ENCODE results near the gene ZNF740. TPM values are rescaled to one million over a fixed set of nuclear protein-coding genes. Genes with fewer than 3 reads are reported as not detected.
"Not testable (repeated sequence)": the region's sequence is repeated elsewhere in the genome, so short reads cannot be mapped to it uniquely, and the experiment has no call there.

The ZNF740 gene
- total RNA-seq, 2 experiments from 2014 or later = 24.4 to 24.7 TPM

DNA sequence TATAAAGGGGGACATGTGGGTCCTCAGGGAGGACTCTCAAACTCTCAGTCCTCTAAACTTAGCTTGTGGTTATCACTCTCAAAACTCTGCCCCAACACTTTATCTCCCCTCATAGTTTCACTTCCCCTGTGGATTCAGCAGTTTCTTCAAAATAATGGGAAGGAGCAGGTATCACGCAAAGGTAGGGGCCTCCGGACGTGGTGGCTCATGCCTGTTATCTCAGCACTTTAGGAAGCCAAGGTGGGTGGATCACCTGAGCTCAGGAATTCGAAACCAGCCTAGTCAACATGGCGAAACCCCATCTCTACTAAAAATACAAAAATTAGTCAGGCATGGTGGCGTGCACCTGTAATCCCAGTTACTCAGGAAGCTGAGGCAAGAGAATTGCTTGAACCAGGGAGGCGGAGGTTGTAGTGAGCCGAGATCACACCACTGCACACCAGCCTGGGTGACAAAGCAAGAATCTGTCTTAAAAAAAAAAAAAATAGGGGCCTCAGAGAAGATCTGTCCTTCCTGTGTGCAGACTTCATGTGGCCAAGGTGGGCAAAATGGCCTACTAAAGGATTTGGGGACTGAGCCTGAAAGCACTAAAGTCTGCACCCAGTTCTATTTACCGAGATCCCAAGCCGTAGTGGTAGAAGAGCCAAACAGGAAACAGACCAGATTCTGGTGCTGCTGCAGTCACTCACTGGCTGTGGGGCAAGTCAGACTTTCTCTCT is 20.1 kb downstream of the ZNF740 start:
- ATAC-seq (ENCODE audit: poor library complexity) (peak; percentile 53), DNase-seq (peak in 4 of 14 experiments; percentile 40 to 53 (median 47))
- intact Hi-C loops (cut with DNase I, micrococcal nuclease) = no loop called here
- peak overlapping the region; percentile 86 for H3K4me3 Mint-ChIP-seq
- POLR2A ChIA-PET = interaction anchor here (1.0 to 5.0 kb wide), 7 partner anchors 8 to 121 kb away, joined by 3 to 53 read pairs (median 5); partner anchors contain the start of genes CSAD, PFDN5, SPRYD3 and ZNF740
- Histone ChIP-seq H3K36me3 (ENCODE audit: insufficient read depth, low read length) (peaks cover 44% of the 10 kb centered on the region), H3K4me3 (ENCODE audit: low read length) (peak overlapping the region; percentile 19), H3K27ac (ENCODE audit: low read depth in 1 of 2, low read length in 2 of 2) (peak overlapping the region; percentile 31 to 63), H3K9me3 (ENCODE audit: control insufficient read depth in 1 of 2, insufficient read depth in 1 of 2, low read length in 2 of 2) (no peaks in the 10 kb centered on the region), H3K27me3 (ENCODE audit: control insufficient read depth in 1 of 2, insufficient read depth in 2 of 2, low read length in 2 of 2) (no peaks in the 10 kb centered on the region), H3K4me1 (ENCODE audit: insufficient read depth, low read length) (peaks cover 89% of the 10 kb centered on the region)
- peaks cover 61% of the 10 kb centered on the region for H3K36me3 Mint-ChIP-seq (ENCODE audit: low read depth)
- no peaks in the 10 kb centered on the region for H3K9me3 Mint-ChIP-seq
- H3K27me3 Mint-ChIP-seq = no peaks in the 10 kb centered on the region
- CTCF ChIA-PET = interaction anchor here (0.9 to 4.5 kb wide), 4 partner anchors 12 to 145 kb away, joined by 3 to 32 read pairs (median 8); no protein-coding TSS in a partner anchor
- TF ChIP-seq, protein P1, sequence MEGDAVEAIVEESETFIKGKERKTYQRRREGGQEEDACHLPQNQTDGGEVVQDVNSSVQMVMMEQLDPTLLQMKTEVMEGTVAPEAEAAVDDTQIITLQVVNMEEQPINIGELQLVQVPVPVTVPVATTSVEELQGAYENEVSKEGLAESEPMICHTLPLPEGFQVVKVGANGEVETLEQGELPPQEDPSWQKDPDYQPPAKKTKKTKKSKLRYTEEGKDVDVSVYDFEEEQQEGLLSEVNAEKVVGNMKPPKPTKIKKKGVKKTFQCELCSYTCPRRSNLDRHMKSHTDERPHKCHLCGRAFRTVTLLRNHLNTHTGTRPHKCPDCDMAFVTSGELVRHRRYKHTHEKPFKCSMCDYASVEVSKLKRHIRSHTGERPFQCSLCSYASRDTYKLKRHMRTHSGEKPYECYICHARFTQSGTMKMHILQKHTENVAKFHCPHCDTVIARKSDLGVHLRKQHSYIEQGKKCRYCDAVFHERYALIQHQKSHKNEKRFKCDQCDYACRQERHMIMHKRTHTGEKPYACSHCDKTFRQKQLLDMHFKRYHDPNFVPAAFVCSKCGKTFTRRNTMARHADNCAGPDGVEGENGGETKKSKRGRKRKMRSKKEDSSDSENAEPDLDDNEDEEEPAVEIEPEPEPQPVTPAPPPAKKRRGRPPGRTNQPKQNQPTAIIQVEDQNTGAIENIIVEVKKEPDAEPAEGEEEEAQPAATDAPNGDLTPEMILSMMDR (IDR thresholded peaks at IDR 0.05) = no peak
- H3K4me1 Mint-ChIP-seq (ENCODE audit: low read depth) = peaks cover 81% of the 10 kb centered on the region
- peak overlapping the region; percentile 88 for H3K27ac Mint-ChIP-seq

DNA sequence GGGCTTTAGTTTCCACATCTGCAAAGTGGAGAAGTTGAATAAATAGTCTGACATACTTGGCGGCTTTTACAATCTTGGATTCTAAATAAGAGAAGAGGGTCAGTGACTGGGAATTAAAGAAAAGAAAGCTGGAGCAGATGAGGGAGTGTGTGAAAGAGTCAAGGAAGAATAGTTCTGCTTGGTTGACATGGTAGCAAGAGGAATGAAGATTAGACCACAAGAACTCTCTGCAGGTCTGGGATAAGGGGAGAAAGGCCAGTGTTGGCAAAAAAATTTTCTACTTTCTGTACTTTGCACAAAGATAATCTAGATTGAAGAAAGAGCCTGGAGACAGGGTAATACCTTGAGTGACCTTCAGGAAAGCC is 20.6 kb downstream of the ZNF740 start:
- POLR2A ChIA-PET = interaction anchor here (1.0 to 5.0 kb wide), 8 partner anchors 8 to 122 kb away, joined by 3 to 53 read pairs (median 5); partner anchors contain the start of genes CSAD, PFDN5, SPRYD3 and ZNF740
- Mint-ChIP-seq H3K4me3 (peak overlapping the region; percentile 86), H3K27ac (peak overlapping the region; percentile 88), H3K4me1 (ENCODE audit: low read depth) (peaks cover 85% of the 10 kb centered on the region), H3K36me3 (ENCODE audit: low read depth) (peaks cover 59% of the 10 kb centered on the region), H3K9me3 (no peaks in the 10 kb centered on the region), H3K27me3 (no peaks in the 10 kb centered on the region)
- intact Hi-C loops (cut with DNase I, micrococcal nuclease) = no loop called here
- TF ChIP-seq, protein P1 (IDR thresholded peaks at IDR 0.05) = no peak
- DNase-seq (no peak), ATAC-seq (ENCODE audit: poor library complexity) (no peak)
- Histone ChIP-seq H3K27me3 (ENCODE audit: control insufficient read depth in 1 of 2, insufficient read depth in 2 of 2, low read length in 2 of 2) (no peaks in the 10 kb centered on the region), H3K36me3 (ENCODE audit: insufficient read depth, low read length) (peaks cover 39% of the 10 kb centered on the region), H3K9me3 (ENCODE audit: control insufficient read depth in 1 of 2, insufficient read depth in 1 of 2, low read length in 2 of 2) (no peaks in the 10 kb centered on the region), H3K4me3 (ENCODE audit: low read length) (peak overlapping the region; percentile 19), H3K4me1 (ENCODE audit: insufficient read depth, low read length) (peaks cover 91% of the 10 kb centered on the region), H3K27ac (ENCODE audit: low read depth in 1 of 2, low read length in 2 of 2) (peak overlapping the region; percentile 7 to 33)
- CTCF ChIA-PET = interaction anchor here (0.7 to 4.5 kb wide), 5 partner anchors 12 to 144 kb away, joined by 3 to 32 read pairs (median 3); no protein-coding TSS in a partner anchor

DNA sequence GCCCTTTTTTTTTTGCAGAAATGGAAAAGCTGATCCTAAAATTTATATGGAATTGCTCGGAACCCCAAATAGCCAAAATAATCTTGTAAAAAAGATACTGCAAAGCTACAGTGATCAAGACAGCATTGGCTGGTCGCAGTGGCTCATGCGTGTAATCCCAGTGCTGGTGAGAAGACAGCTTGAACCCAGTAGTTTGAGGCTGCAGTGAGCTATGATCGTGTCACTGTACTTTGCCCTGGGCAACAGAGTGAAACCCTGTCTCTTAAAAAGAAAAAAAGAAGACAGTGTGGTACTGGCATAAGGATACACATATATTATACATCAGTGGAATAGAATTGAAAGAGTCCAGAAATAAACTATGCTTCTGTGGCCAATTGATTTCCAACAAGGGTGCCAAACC is 21.1 kb downstream of the ZNF740 start:
- Histone ChIP-seq H3K36me3 (ENCODE audit: insufficient read depth, low read length) (peaks cover 34% of the 10 kb centered on the region), H3K27ac (ENCODE audit: low read depth in 1 of 2, low read length in 2 of 2) (peak overlapping the region; percentile 7 to 33), H3K4me1 (ENCODE audit: insufficient read depth, low read length) (peaks cover 91% of the 10 kb centered on the region), H3K9me3 (ENCODE audit: control insufficient read depth in 1 of 2, insufficient read depth in 1 of 2, low read length in 2 of 2) (no peaks in the 10 kb centered on the region), H3K4me3 (ENCODE audit: low read length) (no peak overlapping the region), H3K27me3 (ENCODE audit: control insufficient read depth in 1 of 2, insufficient read depth in 2 of 2, low read length in 2 of 2) (no peaks in the 10 kb centered on the region)
- no peak for DNase-seq
- ChIA-PET POLR2A (interaction anchor here (1.0 to 5.0 kb wide), 5 partner anchors 18 to 94 kb away, joined by 3 to 53 read pairs (median 5); partner anchors contain the start of genes CSAD, PFDN5 and ZNF740), CTCF (interaction anchor here (0.7 to 2.3 kb wide), 3 partner anchors 11 to 144 kb away, joined by 3 to 12 read pairs (median 3); no protein-coding TSS in a partner anchor)
- Mint-ChIP-seq H3K9me3 (no peaks in the 10 kb centered on the region), H3K27me3 (no peaks in the 10 kb centered on the region), H3K4me3 (no peak overlapping the region), H3K36me3 (ENCODE audit: low read depth) (peaks cover 57% of the 10 kb centered on the region), H3K27ac (peak overlapping the region; percentile 88), H3K4me1 (ENCODE audit: low read depth) (peaks cover 84% of the 10 kb centered on the region)
- TF ChIP-seq, protein P1 (IDR thresholded peaks at IDR 0.05) = no peak
- intact Hi-C loops (cut with DNase I, micrococcal nuclease) = no loop called here
- no peak for ATAC-seq (ENCODE audit: poor library complexity)

DNA sequence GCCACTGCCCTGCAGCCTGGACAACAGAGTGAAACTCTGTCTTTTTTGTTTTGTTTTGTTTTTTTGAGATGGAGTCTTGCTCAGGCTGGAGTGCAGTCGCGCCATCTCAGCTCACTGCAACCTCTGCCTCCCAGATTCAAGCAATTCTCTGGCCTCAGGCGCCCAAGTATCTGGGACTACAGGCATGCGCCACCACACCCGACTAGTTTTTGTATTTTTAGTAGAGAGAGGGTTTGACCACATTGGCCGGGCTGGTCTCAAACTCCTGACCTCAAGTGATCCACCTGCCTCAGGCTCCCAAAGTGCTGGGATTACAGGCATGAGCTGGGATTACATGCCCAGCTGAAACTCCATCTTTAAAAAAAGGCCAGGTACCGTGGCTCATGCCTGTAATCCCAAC is 21.8 kb downstream of the ZNF740 start:
- Histone ChIP-seq H3K36me3 (ENCODE audit: insufficient read depth, low read length) (peaks cover 27% of the 10 kb centered on the region), H3K4me1 (ENCODE audit: insufficient read depth, low read length) (peaks cover 91% of the 10 kb centered on the region)
- ATAC-seq (ENCODE audit: poor library complexity); H3K27ac ChIP-seq (ENCODE audit: low read depth in 1 of 2, low read length in 2 of 2); H3K27me3 ChIP-seq (ENCODE audit: control insufficient read depth in 1 of 2, insufficient read depth in 2 of 2, low read length in 2 of 2); H3K4me3 Mint-ChIP-seq; CTCF ChIA-PET; intact Hi-C loops (cut with DNase I, micrococcal nuclease); H3K27me3 Mint-ChIP-seq; H3K4me3 ChIP-seq (ENCODE audit: low read length); H3K9me3 ChIP-seq (ENCODE audit: control insufficient read depth in 1 of 2, insufficient read depth in 1 of 2, low read length in 2 of 2); DNase-seq; H3K9me3 Mint-ChIP-seq: not testable (repeated sequence)
- Mint-ChIP-seq H3K36me3 (ENCODE audit: low read depth) (peaks cover 56% of the 10 kb centered on the region), H3K27ac (peak overlapping the region; percentile 73), H3K4me1 (ENCODE audit: low read depth) (peaks cover 83% of the 10 kb centered on the region)
- POLR2A ChIA-PET = interaction anchor here (1.0 to 1.4 kb wide), 4 partner anchors 17 to 93 kb away, joined by 3 to 5 read pairs (median 4); partner anchors contain the start of genes CSAD, PFDN5 and ZNF740
